Body of pancreas (tissue), 4 donors: ENCODE results near the gene GAPVD1. TPM values are rescaled to one million over a fixed set of nuclear protein-coding genes. Genes with fewer than 3 reads are reported as not detected.

Experiments
- ATAC-seq: fragments of 150-250 bp; one replicate; pipeline ENCODE4 v1.9.1; 2016
- DNase-seq, 4 donors: peaks; one replicate each; pipeline ENCODE4 v3.0.0-alpha.2; 2019
- H3K27ac ChIP-seq, 4 donors: fragments of 200-600 bp; sonication (generic); 1 replicate in 3 of 4; 2 replicates in 1 of 4; pipeline versions ENCODE4 v1.5.1 to v1.6.1; 2016 to 2019; ENCODE audit warnings: mild to moderate bottlenecking in 1 of 4, mixed read lengths in 1 of 4, moderate library complexity in 1 of 4
- H3K27me3 ChIP-seq, 2 donors: fragments of 200-600 bp; sonication (generic); one replicate each; pipeline ENCODE4 v1.6.0; 2016; ENCODE audit warnings: mild to moderate bottlenecking in 1 of 2
- H3K36me3 ChIP-seq, 2 donors: fragments of 200-600 bp; sonication (generic); replicated peaks in 1 of 2; 2 replicates each; pipeline ENCODE4 v1.5.1; 2016; ENCODE audit warnings: low read depth in 2 of 2; ENCODE audit not compliant: insufficient read depth in 1 of 2
- H3K4me1 ChIP-seq: fragments of 200-600 bp; sonication (generic); one replicate; pipeline ENCODE4 v1.6.0; 2016
- H3K4me3 ChIP-seq, 2 donors: fragments of 200-600 bp; sonication (generic); 1 replicate in 1 of 2; 2 replicates in 1 of 2; pipeline ENCODE4 v1.5.1; 2016 to 2019
- H3K9me3 ChIP-seq, 3 donors: fragments of 200-600 bp; sonication (generic); 1 replicate in 2 of 3; 2 replicates in 1 of 3; pipeline ENCODE4 v1.5.1; 2016
- POLR2A ChIP-seq, 3 donors: fragments of 450-650 bp; IDR thresholded peaks; one replicate each; pipeline ENCODE4 v1.6.1; 2016; ENCODE audit warnings: antibody characterized with exemption in 3 of 3, mild to moderate bottlenecking in 2 of 3
- WGBS, 2 donors: methylation state at CpG; one replicate each; pipeline ENCODE4 v1.1.5; 2017; 5-methylcytosine and 5-hydroxymethylcytosine counted together
- intact Hi-C: fragments of 100-400 bp; cut with DNase I; formaldehyde crosslinking; loops from one replicate; pipeline ENCODE4 v1.15.1; 2023
- small RNA-seq: library from RNA; depleted of rRNA; stranded (forward); fragments of <200 nt; gene quantifications from one replicate; pipeline ENCODE3, GENCODE V24; 2016
- total RNA-seq, 2 donors: library from RNA; depleted of rRNA; stranded (reverse); fragments of >200 nt; gene quantifications; one replicate each; pipeline ENCODE4 v1.1.0, GENCODE V29; 2016
- TF ChIP-seq, protein P1 (sequence below), 7 experiments: fragments of 450-650 bp in 4 of 7; fragments of 200-600 bp in 3 of 7; sonication (generic) in 3 of 7; IDR thresholded peaks; one replicate each; pipeline ENCODE4 v1.5.1; 2016 to 2019; ENCODE audit warnings: antibody characterized with exemption in 7 of 7

Gene GAPVD1
- total RNA-seq, 2 donors from 2014 or later: 25.7 to 48.8 TPM

DNA sequence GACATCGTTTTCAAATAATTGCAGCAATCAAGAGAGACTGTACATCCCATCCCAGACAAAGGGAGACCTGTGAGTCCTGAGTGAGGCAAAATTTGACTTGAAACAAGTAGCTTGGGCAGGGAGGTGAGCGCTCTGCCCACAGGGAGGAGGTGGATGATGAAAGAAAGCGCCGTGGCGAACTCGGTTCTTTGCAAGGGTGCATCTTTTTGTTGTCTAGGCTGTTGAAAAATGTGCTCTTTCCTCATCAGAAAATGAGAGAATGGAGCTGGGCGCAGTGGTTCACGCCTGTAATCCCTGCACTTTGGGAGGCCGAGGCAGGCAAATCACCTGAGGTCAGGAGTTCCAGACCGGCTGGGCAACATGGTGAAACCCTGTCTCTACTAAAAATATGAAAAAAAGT is 150.5 kb downstream of the GAPVD1 start:
- Histone ChIP-seq H3K36me3 (no peaks in the 10 kb centered on the region), H3K27ac (no peak overlapping the region), H3K4me1 (peaks cover 11% of the 10 kb centered on the region), H3K4me3 (no peak overlapping the region), H3K27me3 (peaks cover 0 to 8% of the 10 kb centered on the region in 2 donors), H3K9me3 (no peaks in the 10 kb centered on the region)
- TF ChIP-seq, protein P1, sequence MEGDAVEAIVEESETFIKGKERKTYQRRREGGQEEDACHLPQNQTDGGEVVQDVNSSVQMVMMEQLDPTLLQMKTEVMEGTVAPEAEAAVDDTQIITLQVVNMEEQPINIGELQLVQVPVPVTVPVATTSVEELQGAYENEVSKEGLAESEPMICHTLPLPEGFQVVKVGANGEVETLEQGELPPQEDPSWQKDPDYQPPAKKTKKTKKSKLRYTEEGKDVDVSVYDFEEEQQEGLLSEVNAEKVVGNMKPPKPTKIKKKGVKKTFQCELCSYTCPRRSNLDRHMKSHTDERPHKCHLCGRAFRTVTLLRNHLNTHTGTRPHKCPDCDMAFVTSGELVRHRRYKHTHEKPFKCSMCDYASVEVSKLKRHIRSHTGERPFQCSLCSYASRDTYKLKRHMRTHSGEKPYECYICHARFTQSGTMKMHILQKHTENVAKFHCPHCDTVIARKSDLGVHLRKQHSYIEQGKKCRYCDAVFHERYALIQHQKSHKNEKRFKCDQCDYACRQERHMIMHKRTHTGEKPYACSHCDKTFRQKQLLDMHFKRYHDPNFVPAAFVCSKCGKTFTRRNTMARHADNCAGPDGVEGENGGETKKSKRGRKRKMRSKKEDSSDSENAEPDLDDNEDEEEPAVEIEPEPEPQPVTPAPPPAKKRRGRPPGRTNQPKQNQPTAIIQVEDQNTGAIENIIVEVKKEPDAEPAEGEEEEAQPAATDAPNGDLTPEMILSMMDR (IDR thresholded peaks at IDR 0.05): no peak
- TF ChIP-seq POLR2A (IDR thresholded peaks at IDR 0.05): no peak
- DNase-seq (no peak), ATAC-seq (no peak)
- whole genome bisulfite sequencing, 2 donors: 65 to 77% methylated on average over 10 of the region's 10 CpGs
- intact Hi-C loops: no loop called here

DNA sequence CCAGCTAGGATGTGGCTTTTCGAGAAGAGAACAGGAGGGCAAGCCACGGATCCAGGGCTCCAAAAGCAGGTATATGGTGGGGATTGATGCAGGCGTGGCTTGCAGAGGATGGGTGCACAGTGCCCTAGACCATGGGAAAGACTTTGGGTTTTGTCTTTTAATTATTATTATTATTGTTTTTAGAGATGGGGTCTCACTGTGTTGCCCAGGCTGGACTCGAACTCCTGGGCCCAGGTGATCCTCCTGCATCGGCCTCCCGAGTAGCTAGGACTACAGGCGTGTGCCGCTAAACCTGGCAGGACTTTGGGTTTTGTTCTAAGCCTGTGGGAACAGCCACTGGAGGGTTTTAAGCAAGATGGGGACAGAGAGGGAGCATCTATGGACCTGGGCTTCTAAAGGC is 152.0 kb downstream of the GAPVD1 start:
- no peak for DNase-seq
- ATAC-seq: no peak
- H3K27ac ChIP-seq: no peak overlapping the region
- no peaks in the 10 kb centered on the region for H3K36me3 ChIP-seq
- H3K27me3 ChIP-seq: peaks cover 0 to 5% of the 10 kb centered on the region in 2 donors
- H3K9me3 ChIP-seq: no peaks in the 10 kb centered on the region
- no peak overlapping the region for H3K4me3 ChIP-seq
- 85 to 88% methylated on average over 8 of the region's 8 CpGs for WGBS, 2 donors
- no peak for TF ChIP-seq POLR2A (IDR thresholded peaks at IDR 0.05)
- peaks cover 1% of the 10 kb centered on the region for H3K4me1 ChIP-seq
- intact Hi-C loops: no loop called here

- intact Hi-C loops: no loop called here
Measured at GRCh38 chr9:125415583-125416460, 154.2 kb downstream of the GAPVD1 start.

DNA sequence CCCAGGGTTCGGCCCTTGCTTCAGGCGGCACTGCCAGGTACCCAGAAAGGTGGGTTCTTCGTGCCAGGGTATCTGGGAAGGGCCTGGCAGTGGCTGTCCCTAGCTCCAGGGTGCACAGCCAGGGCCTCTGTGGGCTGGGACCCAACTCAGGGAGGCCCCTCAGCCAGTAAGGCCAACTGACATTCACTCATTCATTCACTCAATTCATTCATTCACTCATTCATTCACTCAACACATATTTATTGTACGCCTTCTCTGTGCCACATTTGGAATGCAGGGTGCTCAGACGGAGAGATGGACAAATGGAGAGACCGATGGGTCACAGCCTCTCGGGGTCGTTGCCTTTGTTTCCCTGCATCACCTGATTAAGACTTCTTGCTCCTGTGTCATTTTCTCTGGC is 154.9 kb downstream of the GAPVD1 start:
- no peak overlapping the region for H3K4me3 ChIP-seq
- no peak for ATAC-seq
- 87 to 92% methylated on average over 8 of the region's 8 CpGs for WGBS, 2 donors
- no peaks in the 10 kb centered on the region for H3K36me3 ChIP-seq
- DNase-seq: no peak
- no peaks in the 10 kb centered on the region for H3K4me1 ChIP-seq
- no peak overlapping the region for H3K27ac ChIP-seq
- no peaks in the 10 kb centered on the region for H3K9me3 ChIP-seq
- intact Hi-C loops: no loop called here
- H3K27me3 ChIP-seq: no peaks in the 10 kb centered on the region
- no peak for TF ChIP-seq POLR2A (IDR thresholded peaks at IDR 0.05)
- TF ChIP-seq, protein P1 (IDR thresholded peaks at IDR 0.05): no peak

More at GRCh38 chr9:125415583-125416460, 154.2 kb downstream of the GAPVD1 start:
- Histone ChIP-seq H3K27ac (no peak overlapping the region), H3K4me1 (no peaks in the 10 kb centered on the region), H3K27me3 (no peaks in the 10 kb centered on the region), H3K36me3 (no peaks in the 10 kb centered on the region), H3K9me3 (no peaks in the 10 kb centered on the region), H3K4me3 (no peak overlapping the region)
- TF ChIP-seq, protein P1 (IDR thresholded peaks at IDR 0.05): no peak
- no peak for TF ChIP-seq POLR2A (IDR thresholded peaks at IDR 0.05)
- no peak for ATAC-seq
- 88% methylated on average over 21 to 23 of the region's 23 CpGs for WGBS, 2 donors
- DNase-seq: no peak

Small RNA genes lying within 50 kb of the gene (small RNA-seq; reads per million reads assigned to genes)
- gene AL354710.1 (not detected), gene RNU6-1020P (not detected)

Other genes with a start within 250 kb of the GAPVD1 start
- 1 to 10 TPM; 6.7 to 7.6 TPM for gene SCAI, start 118.3 kb upstream of the GAPVD1 start, total RNA-seq
- 10 to 100 TPM; 13.8 to 19.5 TPM for gene PPP6C, start 72.0 kb upstream of the GAPVD1 start, total RNA-seq
- 1 to 10 TPM; 4.3 to 6.7 TPM for gene RABEPK, start 61.3 kb upstream of the GAPVD1 start, total RNA-seq
- 100 to 1,000 TPM in 1 of 2 donors, 10 to 100 TPM in 1; 78.6 to 170 TPM for gene HSPA5, start 20.5 kb upstream of the GAPVD1 start, total RNA-seq